ENCODE measurements around the gene NYAP1.
A peak's percentile ranks its signal among the peaks of the same experiment; 100 is the strongest.
"Not testable (repeated sequence)": the region's sequence is repeated elsewhere in the genome, so short reads cannot be mapped to it uniquely, and the experiment has no call there.

Gene NYAP1

GRCh38 chr7:100483722-100484672, at the start of gene NYAP1:
Gene NYAP1 (plus strand): TSS chr7:100483927. CDS start chr7:100485312, 1,385 bp downstream.
- no peak for DNase-seq (ENCODE audit: low spot score)

DNA sequence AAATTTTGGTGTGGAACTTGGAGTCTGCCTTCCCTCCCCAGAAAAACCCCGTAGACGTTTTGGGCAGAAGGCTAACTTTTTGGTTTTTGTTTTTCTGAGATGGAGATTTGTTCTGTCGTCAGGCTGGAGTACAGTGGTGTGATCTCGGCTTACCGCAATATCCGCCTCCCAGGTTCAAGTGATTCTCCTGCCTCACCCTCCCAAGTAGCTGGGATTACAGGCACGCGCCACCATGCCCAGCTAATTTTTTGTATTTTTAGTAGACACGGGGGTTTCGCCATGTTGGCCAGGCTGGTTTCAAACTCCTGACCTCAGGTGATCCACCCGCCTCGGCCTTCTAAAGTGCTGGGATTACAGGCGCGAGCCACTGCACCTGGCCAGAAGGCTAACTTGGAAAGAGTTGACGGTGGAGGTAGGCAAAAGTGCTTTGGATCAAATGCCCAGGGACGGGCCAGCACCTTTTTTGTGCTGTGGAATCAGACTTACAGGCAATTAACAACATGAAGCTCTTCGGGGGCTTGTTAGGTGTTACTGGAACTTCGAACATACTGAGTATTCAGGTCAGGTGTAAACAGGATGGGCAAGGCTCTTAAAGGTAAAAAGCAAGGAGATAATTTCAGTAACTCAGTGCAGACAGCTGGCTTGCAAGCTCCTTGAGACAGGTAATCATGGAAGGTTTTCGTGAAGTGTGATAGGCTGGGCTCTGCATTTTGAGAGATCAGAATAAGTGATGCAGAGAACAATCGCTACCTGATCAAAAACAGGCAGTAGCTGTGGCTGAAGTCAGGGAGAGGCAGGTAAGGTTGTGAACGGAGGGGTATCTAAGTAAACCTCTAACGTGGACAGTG, 49.2 kb upstream of the NYAP1 start:
- no peak for DNase-seq (ENCODE audit: low spot score)

DNA sequence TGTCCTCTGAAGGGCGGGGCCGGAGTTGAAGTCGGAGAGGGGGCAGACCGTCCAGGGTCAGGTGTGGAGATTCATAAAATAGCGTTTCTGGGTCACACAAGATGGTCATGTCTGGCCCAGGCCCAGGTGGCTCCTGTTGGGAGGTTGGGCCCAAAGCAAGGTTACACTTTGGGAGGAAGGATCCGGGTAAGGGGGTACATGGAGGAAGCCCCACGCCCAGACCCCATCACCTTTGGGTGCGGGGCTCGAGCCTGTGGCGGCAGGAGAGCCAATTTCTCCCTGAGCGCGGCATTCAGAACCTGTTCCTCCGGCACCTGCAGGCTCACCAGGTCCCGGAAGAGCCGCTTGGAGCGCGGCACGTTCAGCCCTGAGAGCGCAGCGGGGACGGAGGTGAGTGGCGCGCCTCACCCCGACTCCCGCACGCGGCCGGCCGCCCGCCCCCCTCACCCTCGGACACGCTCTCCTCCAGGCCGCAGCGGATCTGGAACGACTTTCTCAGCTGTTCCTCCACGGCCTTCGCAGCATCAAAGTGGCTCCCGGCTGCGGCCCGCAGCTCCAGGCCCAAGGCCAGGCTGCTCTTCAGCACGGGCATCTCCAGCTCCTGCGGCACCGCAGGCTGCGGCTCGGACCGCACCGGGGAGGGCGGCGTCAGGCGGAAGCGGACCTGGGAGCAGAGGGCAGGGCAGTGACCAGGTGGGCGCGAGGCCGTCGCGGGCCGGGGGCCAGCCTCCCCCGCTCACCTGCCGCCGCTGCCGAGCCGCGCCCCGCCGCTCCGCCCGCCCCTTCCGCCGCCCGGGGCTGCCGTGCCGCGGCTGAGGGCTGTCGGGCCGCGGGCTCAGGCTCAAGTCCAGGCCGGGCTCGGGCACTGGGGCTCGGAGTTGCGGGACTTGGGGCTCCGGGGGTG, 48.1 kb upstream of the NYAP1 start:
- no peak for DNase-seq (ENCODE audit: low spot score)

GRCh38 chr7:100437150-100438100, 46.3 kb upstream of the NYAP1 start:
- DNase-seq (ENCODE audit: low spot score) = no peak

DNA sequence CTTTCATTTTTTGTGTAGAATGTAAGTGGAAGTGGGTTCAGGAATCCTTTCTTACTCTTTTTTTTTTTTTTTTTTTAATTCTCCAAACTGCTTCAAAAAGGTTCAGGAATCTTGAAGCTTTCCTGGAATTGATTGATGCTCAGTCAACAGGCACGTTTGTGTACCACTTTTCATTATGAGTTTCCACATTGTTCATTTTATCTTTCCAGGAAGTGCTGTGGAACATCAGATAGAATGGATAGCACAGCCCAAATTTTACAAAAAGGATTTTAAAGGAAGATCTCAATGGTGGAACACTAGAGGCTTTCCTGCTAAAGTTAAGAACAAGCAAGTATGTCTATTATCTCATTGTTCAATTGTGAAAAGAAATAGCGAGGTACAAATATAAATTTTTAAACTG, 45.6 kb upstream of the NYAP1 start:
- DNase-seq (ENCODE audit: low spot score) = no peak

DNA sequence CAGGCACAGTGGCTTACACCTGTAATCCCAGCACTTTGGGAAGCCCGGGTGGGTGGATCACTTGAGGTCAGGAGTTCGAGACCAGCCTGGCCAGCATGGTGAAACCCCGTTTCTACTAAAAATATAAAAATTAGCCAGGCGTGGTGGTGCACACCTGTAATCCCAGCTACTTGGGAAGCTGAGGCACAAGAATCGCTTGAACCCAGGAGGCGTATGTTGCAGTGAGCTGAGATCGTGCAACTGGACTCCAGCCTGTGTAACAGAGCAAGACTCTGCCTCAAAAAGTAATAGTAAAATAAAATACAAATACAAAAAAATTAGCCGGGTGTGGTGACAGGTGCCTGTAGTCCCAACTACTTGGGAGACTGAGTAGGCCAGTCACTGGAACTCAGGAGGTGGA, 45.0 kb upstream of the NYAP1 start:
- DNase-seq (ENCODE audit: low spot score) = not testable (repeated sequence)

DNA sequence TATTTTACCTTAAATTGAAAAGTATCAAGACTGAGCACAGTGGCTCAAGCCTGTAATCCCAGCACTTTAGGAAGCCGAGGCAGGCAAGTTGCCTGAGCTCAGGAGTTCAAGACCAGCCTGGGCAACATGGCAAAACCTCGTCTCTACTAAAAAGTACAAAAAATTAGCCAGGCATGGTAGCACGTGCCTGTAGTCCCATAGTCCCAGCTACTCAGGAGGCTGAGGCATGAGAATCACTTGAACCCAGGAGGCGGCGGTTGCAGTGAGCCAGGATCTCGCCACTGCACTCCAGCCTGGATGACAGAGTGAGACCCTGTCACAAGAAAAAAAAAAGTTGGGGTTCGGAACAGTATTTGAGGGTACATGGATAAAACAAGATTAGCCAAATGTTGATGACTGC, 44.5 kb upstream of the NYAP1 start:
- DNase-seq (ENCODE audit: low spot score) = not testable (repeated sequence)

DNA sequence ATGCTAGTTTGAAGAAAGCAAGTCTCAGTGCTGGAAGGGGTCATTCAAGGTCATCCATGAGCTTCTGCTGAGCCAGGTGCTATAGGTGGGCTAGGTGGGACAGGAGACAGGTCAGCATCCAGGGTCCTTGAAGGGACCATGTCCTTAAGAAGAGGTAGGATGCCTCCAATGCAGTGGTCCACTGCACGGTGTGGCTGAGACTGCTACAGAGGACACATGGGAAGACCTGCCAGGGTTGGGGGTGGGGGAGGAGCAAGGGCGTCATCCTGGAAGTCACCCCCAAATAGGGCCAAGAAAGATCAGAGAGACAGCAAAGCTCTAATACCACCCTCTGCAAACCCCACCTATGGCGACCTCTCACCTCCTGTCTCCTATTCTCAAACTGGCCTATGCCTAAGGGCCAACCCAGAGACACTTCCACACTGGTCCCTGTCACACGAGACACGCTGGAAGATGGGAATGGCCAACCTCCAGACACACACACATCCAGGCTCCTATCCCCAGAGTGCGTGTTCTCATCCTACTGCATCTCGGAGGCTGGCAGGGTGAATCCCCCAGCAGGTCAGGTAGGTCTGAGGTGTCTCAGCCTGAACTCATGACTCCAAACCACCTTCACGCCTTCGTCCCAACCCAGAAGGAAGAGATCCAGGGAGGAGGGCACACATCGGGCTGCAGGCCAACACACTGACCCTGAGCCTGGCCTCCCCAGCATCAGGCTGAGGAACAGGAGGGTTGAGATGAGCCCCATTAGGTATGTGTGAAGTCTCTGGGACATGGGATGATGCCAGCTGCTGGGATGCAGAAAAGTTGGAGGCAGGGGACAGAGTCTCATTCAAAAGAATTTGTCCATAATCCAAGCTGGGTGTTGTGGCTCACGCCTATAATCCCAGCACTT, 41.8 kb upstream of the NYAP1 start:
- DNase-seq (ENCODE audit: low spot score) = no peak

DNA sequence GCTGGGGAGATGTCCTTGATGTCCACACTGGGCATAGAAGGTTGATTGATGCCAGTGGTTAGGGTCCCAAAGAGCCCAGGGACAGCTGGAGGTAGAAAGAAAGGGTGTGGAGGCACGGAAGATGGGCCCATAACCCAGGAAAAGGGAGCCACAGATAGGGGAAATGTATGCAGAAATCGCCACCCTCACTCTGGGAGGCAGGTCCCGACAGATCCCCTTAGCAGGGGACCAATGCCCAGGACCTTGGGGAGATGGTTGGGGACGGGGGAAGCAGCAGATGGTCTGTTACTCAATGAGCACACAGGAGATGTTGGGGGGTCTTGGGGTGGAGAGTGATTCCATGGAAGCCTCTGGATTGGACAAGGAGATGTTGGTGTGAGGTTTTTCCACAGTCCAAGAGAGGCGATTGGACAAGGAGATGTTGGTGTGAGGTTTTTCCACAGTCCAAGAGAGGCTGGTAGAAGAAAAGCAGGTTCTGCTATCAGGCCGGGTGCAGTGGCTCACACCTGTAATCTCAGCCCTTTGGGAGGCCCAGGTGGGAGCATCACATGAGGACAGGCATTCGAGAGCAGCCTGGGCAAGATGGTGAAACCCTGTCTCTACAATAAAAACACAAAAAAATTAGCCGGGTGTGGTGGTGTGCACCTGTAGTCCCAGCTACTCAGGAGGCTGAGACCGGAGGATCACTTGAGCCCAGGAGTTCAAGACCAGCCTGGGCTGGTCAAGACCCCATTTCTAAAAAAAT, 40.5 kb upstream of the NYAP1 start:
- no peak for DNase-seq (ENCODE audit: low spot score)

DNA sequence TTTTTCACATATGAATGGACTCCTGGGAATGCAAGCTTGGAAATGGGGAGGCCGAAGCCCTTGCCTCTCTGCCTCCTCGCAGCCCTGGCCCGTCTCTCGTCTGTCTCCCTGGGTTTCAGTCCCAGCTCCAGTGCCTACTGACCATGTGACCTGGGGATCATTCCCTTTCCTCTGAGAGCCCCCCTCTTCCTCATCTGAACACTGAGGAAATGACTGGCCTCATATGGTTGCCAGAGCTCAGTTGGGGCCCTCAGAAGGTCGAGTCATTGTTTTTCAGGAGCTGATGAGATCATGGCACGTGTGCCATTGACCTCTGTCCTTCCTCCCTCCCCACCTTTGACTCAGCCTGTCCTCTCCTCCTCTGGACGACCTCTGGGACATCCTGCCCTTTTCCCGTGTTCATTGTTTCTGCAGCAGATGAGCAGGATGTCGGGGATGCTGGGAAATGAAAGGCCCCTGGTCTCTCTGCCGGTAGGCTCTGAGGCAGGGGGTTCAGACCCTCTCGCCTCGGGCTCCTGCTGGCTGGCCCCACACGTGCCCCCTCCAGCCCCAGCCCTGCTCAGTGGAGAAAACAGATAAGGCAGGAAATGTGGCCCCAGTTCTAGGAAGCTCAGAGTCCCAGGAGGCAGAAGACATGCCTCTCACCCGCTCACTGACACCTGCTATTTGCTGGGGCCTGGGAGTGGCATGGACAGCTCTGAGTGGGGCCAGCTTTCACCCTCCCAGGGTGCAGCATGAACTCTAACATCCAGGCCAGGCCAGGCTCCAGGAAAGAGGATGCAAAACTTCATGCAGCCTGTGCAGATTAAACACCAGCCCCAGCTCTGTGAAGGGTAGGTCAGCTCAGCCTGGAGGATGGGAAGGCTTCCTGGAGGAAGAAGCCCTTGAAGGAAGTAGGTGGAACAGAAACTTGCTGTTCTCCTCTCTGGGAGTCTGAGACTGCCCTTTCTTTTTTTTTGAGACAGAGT, 39.1 kb upstream of the NYAP1 start:
- peak; percentile 96 for DNase-seq (ENCODE audit: low spot score)

DNA sequence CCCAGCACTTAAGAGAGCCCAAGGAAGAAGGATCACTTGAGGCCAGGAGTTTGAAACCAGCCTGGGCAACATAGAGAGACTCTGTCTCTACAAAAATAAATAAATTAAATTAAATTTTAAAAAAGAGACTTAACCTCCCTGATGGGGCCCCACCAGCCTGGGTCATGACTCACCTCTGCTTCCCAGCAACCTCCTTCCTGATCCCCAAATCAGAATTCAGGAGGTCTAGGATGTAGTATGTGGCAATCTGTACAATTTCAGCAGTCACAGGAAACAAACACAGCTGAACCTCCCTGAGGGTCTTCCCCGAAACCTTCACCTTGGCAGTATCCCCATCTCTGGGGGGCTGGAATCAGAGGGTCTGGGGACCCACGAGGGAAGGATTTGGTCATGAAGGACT, 37.7 kb upstream of the NYAP1 start:
- no peak for DNase-seq (ENCODE audit: low spot score)

DNA sequence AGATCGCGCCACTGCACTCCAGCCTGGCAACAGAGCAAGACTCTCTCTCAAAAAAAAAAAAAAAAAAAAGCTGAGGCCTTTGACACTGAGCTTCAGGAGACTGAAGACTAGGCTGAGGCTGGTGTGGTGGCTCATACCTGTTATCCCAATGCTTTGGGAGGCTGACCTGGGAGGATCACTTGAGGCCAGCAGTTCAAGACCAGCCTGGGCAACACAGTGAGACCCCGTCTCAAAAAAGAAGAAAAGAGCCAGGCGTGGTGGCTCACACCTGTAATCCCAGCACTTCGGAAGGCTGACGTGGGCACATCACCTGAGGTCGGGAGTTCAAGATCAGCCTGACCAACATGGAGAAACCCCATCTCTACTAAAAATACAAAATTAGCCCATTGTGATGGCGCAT, 36.4 kb upstream of the NYAP1 start:
- DNase-seq (ENCODE audit: low spot score) = not testable (repeated sequence)

GRCh38 chr7:100449190-100449795, 34.4 kb upstream of the NYAP1 start:
- DNase-seq (ENCODE audit: low spot score) = no peak

- no peak for DNase-seq (ENCODE audit: low spot score)
These were observed 31.2 kb upstream of the NYAP1 start for GRCh38 chr7:100452513-100452912.

- DNase-seq (ENCODE audit: low spot score) = not testable (repeated sequence)
These were observed 29.9 kb upstream of the NYAP1 start for GRCh38 chr7:100453854-100454253.

GRCh38 chr7:100455206-100455605, 28.5 kb upstream of the NYAP1 start:
- DNase-seq (ENCODE audit: low spot score) = no peak

GRCh38 chr7:100456562-100456961, 27.2 kb upstream of the NYAP1 start:
- no peak for DNase-seq (ENCODE audit: low spot score)

Data from kidney capillary endothelial cell (primary cell).